Brain microvascular endothelial cell (primary cell): ENCODE data around the gene HES5.

Experiments
- DNase-seq: peaks from one replicate; pipeline ENCODE4 v3.0.0-alpha.2; 2020
- H3K27ac ChIP-seq: fragments of 250-450 bp; sonication (Bioruptor Pico); 2 replicates; pipeline ENCODE4 v1.5.1; 2020; ENCODE audit warnings: mild to moderate bottlenecking, moderate library complexity
- H3K27me3 ChIP-seq: fragments of 250-450 bp; sonication (Bioruptor Pico); replicated peaks from 2 replicates; pipeline ENCODE4 v1.5.1; 2020; ENCODE audit warnings: mild to moderate bottlenecking
- H3K36me3 ChIP-seq: fragments of 250-450 bp; sonication (Bioruptor Pico); replicated peaks from 2 replicates; pipeline ENCODE4 v1.5.1; 2020; ENCODE audit warnings: mild to moderate bottlenecking
- H3K4me3 ChIP-seq: 2 replicates; pipeline ENCODE4 v1.5.1; 2011; ENCODE audit warnings: low read depth, mild to moderate bottlenecking, control low read depth, low read length, moderate library complexity
- in situ Hi-C: cut with HindIII; loops from 2 replicates; pipeline ENCODE4 v1.10.0; 2017; ENCODE audit warnings: low sequenced_read_pairs, low pct_ligation_motif_present
- TF ChIP-seq, protein P1 (sequence below): IDR thresholded peaks from 2 replicates; pipeline ENCODE4 v1.5.1; 2011; ENCODE audit warnings: low read depth, mild to moderate bottlenecking, moderate library complexity, low read length, control low read depth, inconsistent platforms; ENCODE audit errors: missing control alignments

HES5 gene

DNA sequence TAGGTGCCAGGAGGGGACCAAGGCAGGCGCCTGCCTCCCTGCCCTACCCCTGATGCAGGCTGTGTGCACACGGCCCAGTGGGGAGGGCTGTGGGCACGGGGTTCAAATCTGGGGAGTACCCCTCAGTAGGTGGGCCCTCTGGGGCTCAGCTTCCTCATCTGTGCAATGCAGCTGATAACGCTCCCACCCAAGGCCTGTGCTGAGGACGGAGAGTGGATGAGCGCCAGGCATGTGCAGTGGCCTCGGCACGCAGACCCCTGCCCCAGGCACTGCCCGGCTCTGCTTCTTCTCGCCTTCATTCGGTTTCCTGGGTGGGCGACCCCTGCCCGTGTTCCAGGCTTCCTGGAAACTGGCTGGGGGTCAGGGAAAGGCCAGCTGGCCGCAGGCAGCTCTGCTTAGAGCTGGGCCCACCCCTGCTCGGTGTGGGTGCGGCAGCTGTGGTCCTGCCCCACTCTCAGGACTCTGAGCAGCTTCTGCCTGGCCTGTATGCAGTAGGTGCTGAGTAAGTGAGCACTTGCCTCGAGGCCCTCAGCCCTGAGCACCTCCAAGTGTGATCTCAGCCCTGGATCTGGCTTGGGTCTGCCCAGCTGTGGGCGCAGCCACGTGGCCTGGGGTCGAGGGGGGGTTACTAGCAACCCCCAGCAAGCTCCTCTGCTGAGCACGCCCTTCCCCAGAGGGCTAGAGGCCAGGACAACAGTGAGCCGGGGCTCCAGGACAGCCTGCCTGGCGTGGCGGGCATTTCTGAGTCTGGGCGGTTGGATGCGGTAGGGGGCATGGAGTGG is 14.2 kb upstream of the HES5 start:
- no peak overlapping the region for H3K4me3 ChIP-seq

DNA sequence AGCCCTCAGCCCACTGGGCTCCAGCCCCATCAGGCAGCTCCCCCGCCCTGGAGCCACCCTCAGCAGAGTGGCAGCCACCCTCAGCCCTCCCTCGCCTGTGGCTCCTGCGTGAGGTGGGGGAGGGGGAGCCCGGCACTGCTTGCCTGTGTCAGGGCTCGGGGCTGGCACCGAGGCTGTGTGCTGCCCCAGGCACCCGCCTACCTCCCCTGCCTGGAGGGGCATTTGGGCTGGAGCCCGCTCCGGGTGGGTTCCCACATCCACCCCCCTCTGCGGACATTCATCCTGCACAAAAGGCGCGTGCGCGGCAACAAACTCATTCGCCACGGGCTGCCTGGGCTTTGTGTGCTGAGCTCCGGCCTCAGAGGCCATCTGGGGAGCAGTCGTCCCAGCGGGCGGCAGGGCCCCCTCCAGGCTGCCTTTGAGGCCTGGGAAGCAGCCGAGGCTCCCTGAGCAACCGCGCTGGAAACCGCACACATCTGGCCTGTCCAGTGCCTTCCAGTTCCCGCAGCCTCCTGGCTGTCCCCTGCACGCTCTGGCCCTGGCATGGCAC is 13.6 kb upstream of the HES5 start:
- TF ChIP-seq, protein P1, sequence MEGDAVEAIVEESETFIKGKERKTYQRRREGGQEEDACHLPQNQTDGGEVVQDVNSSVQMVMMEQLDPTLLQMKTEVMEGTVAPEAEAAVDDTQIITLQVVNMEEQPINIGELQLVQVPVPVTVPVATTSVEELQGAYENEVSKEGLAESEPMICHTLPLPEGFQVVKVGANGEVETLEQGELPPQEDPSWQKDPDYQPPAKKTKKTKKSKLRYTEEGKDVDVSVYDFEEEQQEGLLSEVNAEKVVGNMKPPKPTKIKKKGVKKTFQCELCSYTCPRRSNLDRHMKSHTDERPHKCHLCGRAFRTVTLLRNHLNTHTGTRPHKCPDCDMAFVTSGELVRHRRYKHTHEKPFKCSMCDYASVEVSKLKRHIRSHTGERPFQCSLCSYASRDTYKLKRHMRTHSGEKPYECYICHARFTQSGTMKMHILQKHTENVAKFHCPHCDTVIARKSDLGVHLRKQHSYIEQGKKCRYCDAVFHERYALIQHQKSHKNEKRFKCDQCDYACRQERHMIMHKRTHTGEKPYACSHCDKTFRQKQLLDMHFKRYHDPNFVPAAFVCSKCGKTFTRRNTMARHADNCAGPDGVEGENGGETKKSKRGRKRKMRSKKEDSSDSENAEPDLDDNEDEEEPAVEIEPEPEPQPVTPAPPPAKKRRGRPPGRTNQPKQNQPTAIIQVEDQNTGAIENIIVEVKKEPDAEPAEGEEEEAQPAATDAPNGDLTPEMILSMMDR: peak; percentile 3
- Histone ChIP-seq H3K36me3 (no peaks in the 10 kb centered on the region), H3K27me3 (no peaks in the 10 kb centered on the region), H3K27ac (peak overlapping the region; percentile 2), H3K4me3 (no peak overlapping the region)
- in situ Hi-C loops: no loop called here
- no peak for DNase-seq

More for the DNA sequence above, 14.2 kb upstream of the HES5 start:
- DNase-seq: no peak
- no peaks in the 10 kb centered on the region for H3K27me3 ChIP-seq
- in situ Hi-C loops: no loop called here
- peak overlapping the region; percentile 2 for H3K27ac ChIP-seq
- no peaks in the 10 kb centered on the region for H3K36me3 ChIP-seq
- TF ChIP-seq, protein P1: no peak

DNA sequence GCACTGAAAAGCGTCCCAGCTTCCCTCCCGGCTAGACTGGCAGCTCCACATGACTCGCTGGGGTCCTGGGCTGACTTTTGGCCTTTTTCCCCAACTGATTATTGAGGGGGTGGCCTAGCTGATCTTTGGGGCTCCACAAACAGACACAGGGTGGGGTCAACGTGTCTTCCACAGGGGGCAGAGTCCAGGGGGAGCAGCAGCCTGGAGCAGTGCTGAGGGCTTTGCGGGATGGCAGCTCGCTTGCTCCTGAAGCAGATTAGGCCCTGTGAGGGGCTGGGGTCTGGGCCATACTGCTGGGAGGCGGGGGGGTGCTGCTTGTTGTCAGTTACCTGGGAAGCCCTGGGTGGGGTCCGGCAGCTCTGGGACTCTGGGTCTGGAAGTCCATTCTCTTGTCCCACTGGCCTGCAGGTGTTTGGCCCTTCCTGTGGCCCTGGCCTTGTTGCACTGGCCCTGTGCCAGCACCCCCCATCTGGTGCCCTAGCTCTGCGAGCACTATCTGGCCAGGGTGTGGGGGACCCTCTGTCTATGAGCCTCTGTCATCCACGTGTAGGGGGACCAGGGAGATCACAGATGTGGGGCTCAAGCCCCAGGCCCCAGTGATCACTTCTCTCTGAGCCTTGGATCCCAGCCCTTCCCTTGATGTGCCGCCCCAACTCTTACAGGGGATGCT is 12.3 kb upstream of the HES5 start:
- no peak for DNase-seq
- in situ Hi-C loops: no loop called here
- Histone ChIP-seq H3K36me3 (no peaks in the 10 kb centered on the region), H3K4me3 (no peak overlapping the region), H3K27ac (no peak overlapping the region), H3K27me3 (no peaks in the 10 kb centered on the region)
- TF ChIP-seq, protein P1: no peak

DNA sequence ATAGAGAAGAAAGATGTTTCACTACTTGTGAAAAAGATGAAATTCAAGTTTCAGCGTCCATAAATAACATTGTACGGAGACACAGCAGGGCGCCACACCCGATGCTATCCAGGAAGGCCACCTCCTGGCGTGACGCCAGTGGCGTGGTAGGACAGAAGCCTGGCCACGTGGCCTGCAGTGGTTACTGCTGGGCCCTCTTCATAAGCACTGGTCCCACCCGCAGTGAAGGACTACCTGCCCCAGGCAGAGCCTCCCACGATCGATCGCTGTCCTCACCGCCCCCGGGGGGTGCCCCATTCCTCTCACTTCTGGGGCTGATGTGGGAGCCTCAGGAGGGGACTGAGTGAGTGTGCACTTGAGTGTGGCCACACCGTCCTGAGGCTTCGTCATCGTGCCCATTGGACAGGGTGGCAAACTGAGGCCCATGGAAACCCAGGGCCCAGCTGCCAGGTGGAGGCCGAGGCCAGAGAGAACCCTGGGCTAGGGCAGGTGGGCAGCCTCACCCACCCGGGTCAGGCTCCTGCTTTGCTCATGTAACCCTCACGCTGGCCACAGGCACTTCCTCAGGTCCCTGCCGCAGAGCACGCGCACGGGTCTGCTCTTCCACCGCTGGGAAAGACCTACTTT is 11.7 kb upstream of the HES5 start:
- no peak for DNase-seq
- H3K36me3 ChIP-seq: no peaks in the 10 kb centered on the region
- H3K27ac ChIP-seq: no peak overlapping the region
- no peak overlapping the region for H3K4me3 ChIP-seq
- in situ Hi-C loops: no loop called here
- TF ChIP-seq, protein P1: no peak
- H3K27me3 ChIP-seq: no peaks in the 10 kb centered on the region

DNA sequence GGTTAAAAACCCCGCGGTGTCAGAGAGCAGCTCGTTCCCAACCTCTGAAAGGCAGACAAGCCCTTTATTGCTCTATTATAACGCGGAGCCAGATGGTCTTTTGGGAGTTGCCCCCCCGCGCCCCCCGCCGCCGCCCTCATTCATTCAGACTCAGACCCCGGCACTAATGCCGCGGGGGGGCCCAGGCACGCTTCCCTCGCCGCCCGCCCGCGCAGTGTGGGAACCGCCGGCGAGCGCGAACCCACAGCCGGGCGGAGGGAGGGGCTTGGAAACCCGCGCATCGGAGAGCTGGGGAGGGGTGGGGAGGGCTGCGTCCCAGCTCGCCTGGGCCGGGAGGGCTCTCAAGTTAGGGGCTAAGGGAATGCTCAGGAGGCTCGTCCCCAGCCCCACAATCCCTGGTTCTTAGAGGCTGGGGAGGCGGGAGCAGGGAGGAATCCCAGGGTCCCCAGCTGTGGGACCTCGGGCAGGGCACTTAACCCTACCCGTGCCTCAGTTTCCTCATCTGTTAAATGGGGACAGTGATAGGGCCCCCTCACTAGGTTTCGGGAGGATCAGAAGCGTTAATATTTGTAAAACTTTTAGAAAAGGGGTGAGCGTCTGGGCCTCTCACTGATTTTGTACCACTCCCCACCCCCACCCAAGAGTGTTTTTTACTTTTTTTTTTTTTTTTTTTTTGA is 10.9 kb upstream of the HES5 start:
- DNase-seq: no peak

More for the DNA sequence above, 10.9 kb upstream of the HES5 start:
- TF ChIP-seq, protein P1: no peak
- Histone ChIP-seq H3K36me3 (no peaks in the 10 kb centered on the region), H3K27ac (no peak overlapping the region), H3K4me3 (no peak overlapping the region), H3K27me3 (no peaks in the 10 kb centered on the region)
- in situ Hi-C loops: no loop called here
